GM12878 (cell line): ENCODE results near the gene ASAP2. TPM values are rescaled to one million over a fixed set of nuclear protein-coding genes. Genes with fewer than 3 reads are reported as not detected.

ENCODE experiments used
- ATAC-seq: fragments of 200-7000 bp; cut with Tn5 transposase; 3 replicates; pipeline ENCODE4 v1.9.1; 2020; ENCODE audit warnings: mild to moderate bottlenecking, moderate library complexity
- BruUV-seq: library from RNA; stranded (reverse); fragments of 400-500 nt; replicated peaks from 2 replicates; lab custom pipeline; 2021; lab: Mats Ljungman, UMichigan
- CTCF ChIA-PET: fragments of 300-600 bp; sonication (Branson Sonifier 250); formaldehyde crosslinking; extraction: SDS; loops from one replicate; lab custom pipeline; 2021; ENCODE audit warnings: inconsistent platforms; lab: Yijun Ruan, JAX
- POLR2A ChIA-PET: fragments of 350-600 bp; formaldehyde crosslinking; extraction: SDS; loops from one replicate; lab custom pipeline; 2021; ENCODE audit warnings: inconsistent platforms; lab: Charles Lee
- RAD21 ChIA-PET: fragments of 300-600 bp; sonication (Branson Sonifier 250); formaldehyde crosslinking; loops from one replicate; lab custom pipeline; 2023; ENCODE audit warnings: antibody characterized with exemption; ENCODE audit not compliant: unreplicated experiment; lab: Charles Lee
- SMC1A ChIA-PET: fragments of 300-600 bp; sonication (Branson Sonifier 250); formaldehyde crosslinking; loops from one replicate; lab custom pipeline; 2023; ENCODE audit not compliant: unreplicated experiment, uncharacterized antibody; lab: Charles Lee
- DNase-seq: peaks from one replicate; pipeline ENCODE4 v3.0.0-alpha.2; 2011; ENCODE audit warnings: low read depth, low spot score
- FAIRE-seq: peaks from 3 replicates; lab custom pipeline; 2011; peaks lifted over from hg19 to GRCh38; lab: Jason Lieb, UNC
- H2AFZ ChIP-seq: 2 replicates; pipeline ENCODE4 v1.6.0; 2011; ENCODE audit warnings: low read depth, low read length, control low read depth; ENCODE audit not compliant: control insufficient read depth
- H3K27ac ChIP-seq: 2 replicates; pipeline ENCODE4 v1.5.1; 2011; ENCODE audit warnings: control low read depth; ENCODE audit not compliant: control insufficient read depth, insufficient read depth
- H3K27me3 ChIP-seq, 2 experiments: replicated peaks in 1 of 2; 2 replicates each; pipeline versions ENCODE4 v1.6.0 to v1.6.1; 2011; ENCODE audit warnings: low read length in 1 of 2; ENCODE audit not compliant: control insufficient read depth in 2 of 2, insufficient read depth in 2 of 2
- H3K36me3 ChIP-seq, 2 experiments: 2 replicates each; pipeline ENCODE4 v1.5.1; 2011; ENCODE audit warnings: low read length in 1 of 2; ENCODE audit not compliant: control insufficient read depth in 2 of 2, insufficient read depth in 2 of 2
- H3K4me1 ChIP-seq: 2 replicates; pipeline ENCODE4 v1.6.1; 2011; ENCODE audit warnings: mild to moderate bottlenecking, low read length, moderate library complexity, mixed read lengths; ENCODE audit not compliant: control insufficient read depth, insufficient read depth
- H3K4me2 ChIP-seq: 2 replicates; pipeline ENCODE4 v1.6.0; 2011; ENCODE audit warnings: control low read depth; ENCODE audit not compliant: control insufficient read depth, insufficient read depth
- H3K4me3 ChIP-seq: fragments of 200-600 bp; sonication (generic); 2 replicates; pipeline ENCODE4 v1.5.1; 2016
- H3K79me2 ChIP-seq: 2 replicates; pipeline ENCODE4 v1.6.0; 2011; ENCODE audit warnings: low read length; ENCODE audit not compliant: control insufficient read depth, insufficient read depth
- H3K9ac ChIP-seq: 2 replicates; pipeline ENCODE4 v1.8.0; 2011; ENCODE audit warnings: low read length, control low read depth, mixed read lengths; ENCODE audit not compliant: control insufficient read depth, insufficient read depth
- H3K9me3 ChIP-seq: replicated peaks from 3 replicates; pipeline ENCODE4 v1.5.1; 2011; ENCODE audit warnings: mild to moderate bottlenecking, low read length; ENCODE audit not compliant: control insufficient read depth, insufficient read depth
- H4K20me1 ChIP-seq: 2 replicates; pipeline ENCODE4 v1.6.0; 2011; ENCODE audit not compliant: control insufficient read depth, insufficient read depth
- IRF4 ChIP-seq: IDR thresholded peaks from 2 replicates; pipeline ENCODE4 v1.6.1; 2011; ENCODE audit warnings: low read depth, low read length
- PML ChIP-seq: IDR thresholded peaks from 2 replicates; pipeline ENCODE4 v1.6.1; 2012; ENCODE audit warnings: low read length, inconsistent platforms
- SMAD1 ChIP-seq: fragments of 450-650 bp; IDR thresholded peaks from 2 replicates; pipeline ENCODE4 v1.6.1; 2018; ENCODE audit warnings: mild to moderate bottlenecking, low read depth; ENCODE audit not compliant: partially characterized antibody
- YY1 ChIP-seq: IDR thresholded peaks from 2 replicates; pipeline ENCODE4 v1.6.1; 2011; ENCODE audit warnings: low read depth, mild to moderate bottlenecking, low read length
- WGBS: methylation state at CpG from one replicate; pipeline ENCODE4 v1.1.6; 2016; ENCODE audit warnings: low lambda C conversion rate; ENCODE audit not compliant: insufficient replicate concordance, insufficient coverage; ENCODE audit errors: missing lambda C conversion rate; 5-methylcytosine and 5-hydroxymethylcytosine counted together
- in situ Hi-C: fragments of 300-500 bp; cut with MboI; formaldehyde crosslinking; loops from 9 replicates; pipeline ENCODE4 v1.14.3; 2018; ENCODE audit warnings: mixed read lengths
- intact Hi-C: fragments of 100-400 bp; cut with micrococcal nuclease; formaldehyde crosslinking; loops from one replicate; pipeline ENCODE4 v1.14.2; 2022; ENCODE audit not compliant: unreplicated experiment
- polyA plus RNA-seq, 11 experiments: library from polyadenylated mRNA; depleted of rRNA in 4 of 11; unstranded in 6 of 11; stranded (reverse) in 5 of 11; fragments of >200 nt; fragmentation: Nextera tagmentation in 4 of 11; fragmentation: Illumina TruSeq in 1 of 11; extraction: Ambion mirVana in 4 of 11; extraction: Trizol in 1 of 11; gene quantifications; 1 replicate in 1 of 11; 2 replicates in 10 of 11; pipeline versions ENCODE4 v1.2.1 to v1.2.3, GENCODE V29; 2011 to 2016; ENCODE audit warnings: inconsistent platforms in 2 of 11, missing spikeins in 2 of 11, low read depth in 1 of 11
- total RNA-seq, 4 experiments: library from RNA; depleted of rRNA in 3 of 4; stranded (reverse); fragments of >200 nt in 3 of 4; fragmentation: Illumina TruSeq in 1 of 4; extraction: Trizol in 1 of 4; gene quantifications; 2 replicates each; pipeline versions ENCODE4 v1.2.1 to v1.2.3, GENCODE V29; 2013 to 2021
- TF ChIP-seq, protein P1 (sequence below): fragments of 450-650 bp; IDR thresholded peaks from 2 replicates; pipeline ENCODE4 v1.6.1; 2017; ENCODE audit warnings: mild to moderate bottlenecking
- TF ChIP-seq, protein P2 (sequence below): fragments of 450-650 bp; IDR thresholded peaks from 2 replicates; pipeline ENCODE4 v1.6.1; 2017; ENCODE audit warnings: borderline replicate concordance

ASAP2 gene
- total and polyA plus RNA-seq, 10 of the 15 experiments (the other 5 are each of a cell fraction or from before 2014, with no cell fraction given) = 0.05 to 0.27 (median 0.07) TPM; not detected in 4

DNA sequence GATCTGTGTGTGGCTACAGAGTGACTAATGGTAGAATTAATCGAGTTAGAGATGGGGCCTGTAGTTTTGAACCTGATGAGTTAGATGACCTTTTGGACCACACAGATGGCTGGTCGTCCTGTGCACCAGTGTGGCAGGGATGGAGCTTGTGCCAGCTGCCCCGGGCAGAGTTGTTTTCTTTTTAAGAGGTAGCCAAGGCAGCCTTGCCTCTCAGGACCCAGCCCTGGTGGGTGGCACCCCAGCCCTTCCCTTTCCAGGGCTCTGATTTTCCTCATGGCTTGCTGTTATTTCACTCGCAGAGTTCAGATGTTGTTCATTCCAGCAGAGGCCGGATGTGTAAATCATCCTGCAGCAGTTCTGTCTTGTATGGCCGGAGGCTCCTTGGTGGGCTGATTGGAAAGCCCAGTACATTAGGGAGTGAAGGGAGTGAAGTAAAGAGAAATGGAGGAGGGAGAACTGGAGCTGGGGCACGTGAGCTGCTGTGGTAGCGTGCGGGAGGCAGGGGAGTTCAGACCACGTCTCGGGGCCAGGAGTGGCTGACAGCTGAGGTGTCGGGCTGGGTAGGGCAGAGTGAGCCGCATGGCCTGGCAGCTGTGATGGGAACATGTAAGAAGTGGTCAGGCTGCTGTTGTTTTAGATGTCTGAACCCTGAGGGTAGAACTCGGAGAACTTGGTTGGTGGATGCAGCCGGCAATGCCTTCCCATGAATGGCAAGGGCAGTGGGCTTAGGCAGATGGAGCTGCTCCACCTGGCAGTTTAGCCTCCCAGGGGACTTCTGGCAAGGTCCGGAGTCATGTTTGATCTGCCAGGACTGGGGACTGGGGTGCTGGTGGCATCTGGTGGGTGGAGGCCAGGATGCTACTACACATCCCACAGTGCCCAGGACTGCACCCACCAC is 28.8 kb downstream of the ASAP2 start:
- DNase-seq (no peak), ATAC-seq (no peak), FAIRE-seq (no peak)
- H3K79me2 ChIP-seq = no peaks in the 10 kb centered on the region
- CTCF ChIA-PET = no interaction called here
- H4K20me1 ChIP-seq = no peaks in the 10 kb centered on the region
- no peak overlapping the region for H2AFZ ChIP-seq
- peaks cover 3 to 4% of the 10 kb centered on the region in 2 experiments; a peak in 3 of 4 replicates for H3K27me3 ChIP-seq
- no peaks in the 10 kb centered on the region for H3K4me1 ChIP-seq
- H3K9ac ChIP-seq = no peak overlapping the region
- WGBS = 62% methylated on average over 16 of the region's 16 CpGs
- in situ Hi-C loops (no loop called here), intact Hi-C loops (no loop called here)
- no peak overlapping the region for H3K27ac ChIP-seq
- TF ChIP-seq YY1 = no peak
- TF ChIP-seq SMAD1 = no peak
- TF ChIP-seq, protein P1, sequence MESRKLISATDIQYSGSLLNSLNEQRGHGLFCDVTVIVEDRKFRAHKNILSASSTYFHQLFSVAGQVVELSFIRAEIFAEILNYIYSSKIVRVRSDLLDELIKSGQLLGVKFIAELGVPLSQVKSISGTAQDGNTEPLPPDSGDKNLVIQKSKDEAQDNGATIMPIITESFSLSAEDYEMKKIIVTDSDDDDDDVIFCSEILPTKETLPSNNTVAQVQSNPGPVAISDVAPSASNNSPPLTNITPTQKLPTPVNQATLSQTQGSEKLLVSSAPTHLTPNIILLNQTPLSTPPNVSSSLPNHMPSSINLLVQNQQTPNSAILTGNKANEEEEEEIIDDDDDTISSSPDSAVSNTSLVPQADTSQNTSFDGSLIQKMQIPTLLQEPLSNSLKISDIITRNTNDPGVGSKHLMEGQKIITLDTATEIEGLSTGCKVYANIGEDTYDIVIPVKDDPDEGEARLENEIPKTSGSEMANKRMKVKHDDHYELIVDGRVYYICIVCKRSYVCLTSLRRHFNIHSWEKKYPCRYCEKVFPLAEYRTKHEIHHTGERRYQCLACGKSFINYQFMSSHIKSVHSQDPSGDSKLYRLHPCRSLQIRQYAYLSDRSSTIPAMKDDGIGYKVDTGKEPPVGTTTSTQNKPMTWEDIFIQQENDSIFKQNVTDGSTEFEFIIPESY = no peak
- no peak for TF ChIP-seq PML
- TF ChIP-seq, protein P2, sequence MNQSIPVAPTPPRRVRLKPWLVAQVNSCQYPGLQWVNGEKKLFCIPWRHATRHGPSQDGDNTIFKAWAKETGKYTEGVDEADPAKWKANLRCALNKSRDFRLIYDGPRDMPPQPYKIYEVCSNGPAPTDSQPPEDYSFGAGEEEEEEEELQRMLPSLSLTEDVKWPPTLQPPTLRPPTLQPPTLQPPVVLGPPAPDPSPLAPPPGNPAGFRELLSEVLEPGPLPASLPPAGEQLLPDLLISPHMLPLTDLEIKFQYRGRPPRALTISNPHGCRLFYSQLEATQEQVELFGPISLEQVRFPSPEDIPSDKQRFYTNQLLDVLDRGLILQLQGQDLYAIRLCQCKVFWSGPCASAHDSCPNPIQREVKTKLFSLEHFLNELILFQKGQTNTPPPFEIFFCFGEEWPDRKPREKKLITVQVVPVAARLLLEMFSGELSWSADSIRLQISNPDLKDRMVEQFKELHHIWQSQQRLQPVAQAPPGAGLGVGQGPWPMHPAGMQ = no peak
- TF ChIP-seq IRF4 = no peak
- no peaks in the 10 kb centered on the region for H3K36me3 ChIP-seq
- no peak overlapping the region for H3K4me3 ChIP-seq
- H3K9me3 ChIP-seq = no peaks in the 10 kb centered on the region
- SMC1A ChIA-PET = interaction anchor here (1.4 kb wide), 1 partner anchor 8 kb away, joined by 4 read pairs; no protein-coding TSS in a partner anchor
- no TSS peak for BruUV-seq
- POLR2A ChIA-PET = no interaction called here
- RAD21 ChIA-PET = no interaction called here
- H3K4me2 ChIP-seq = no peak overlapping the region
